ENCODE data around the gene EPN1. TPM values are rescaled to one million over a fixed set of nuclear protein-coding genes. Genes with fewer than 3 reads are reported as not detected.
"Not testable (repeated sequence)": the region's sequence is repeated elsewhere in the genome, so short reads cannot be mapped to it uniquely, and the experiment has no call there.

The EPN1 gene
- polyA plus RNA-seq, 4 donors = 66.6 to 152 (median 94.9) TPM

DNA sequence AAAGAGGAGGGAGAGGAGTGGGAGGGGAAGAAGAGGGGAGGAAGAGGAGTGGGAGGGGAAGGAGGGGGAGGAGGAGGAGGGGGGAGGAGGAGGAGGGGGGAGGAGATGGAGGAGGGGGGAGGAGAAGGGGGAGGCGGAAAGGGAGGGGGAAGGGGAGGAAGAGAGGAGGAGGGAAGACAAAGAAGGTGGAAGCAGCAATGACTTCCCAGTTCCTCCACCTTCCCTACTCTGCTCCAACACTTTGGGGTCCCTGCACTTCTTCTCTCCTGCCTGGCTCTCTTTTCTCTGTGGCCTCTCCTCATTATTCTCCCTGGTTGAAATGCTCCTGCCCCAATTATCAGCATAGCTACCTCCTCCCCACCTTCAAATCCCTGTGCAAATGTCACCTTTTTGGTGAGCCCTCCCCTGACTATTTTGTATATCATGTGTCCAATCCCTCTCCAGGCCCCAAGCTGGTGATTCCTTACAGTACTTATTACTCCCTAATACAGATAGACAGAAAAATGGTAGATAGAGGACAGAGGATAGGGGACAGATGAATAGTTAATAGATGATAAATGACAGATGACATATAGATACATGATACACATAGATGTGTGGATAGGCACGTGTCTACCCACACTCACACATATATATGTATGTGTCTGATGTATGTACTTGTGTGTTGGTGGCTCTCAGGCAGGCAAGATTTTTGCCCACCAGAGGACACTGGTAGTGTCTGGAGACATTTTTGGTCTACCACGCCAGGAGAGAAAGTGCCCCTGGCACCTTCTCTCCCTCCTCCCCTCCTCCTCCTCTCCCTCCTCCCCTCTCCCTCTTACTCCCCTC lies 38.0 kb downstream of the EPN1 start:
- DNase-seq (ENCODE audit: low read depth in 4 of 4, low spot score in 3 of 4) = no peak

DNA sequence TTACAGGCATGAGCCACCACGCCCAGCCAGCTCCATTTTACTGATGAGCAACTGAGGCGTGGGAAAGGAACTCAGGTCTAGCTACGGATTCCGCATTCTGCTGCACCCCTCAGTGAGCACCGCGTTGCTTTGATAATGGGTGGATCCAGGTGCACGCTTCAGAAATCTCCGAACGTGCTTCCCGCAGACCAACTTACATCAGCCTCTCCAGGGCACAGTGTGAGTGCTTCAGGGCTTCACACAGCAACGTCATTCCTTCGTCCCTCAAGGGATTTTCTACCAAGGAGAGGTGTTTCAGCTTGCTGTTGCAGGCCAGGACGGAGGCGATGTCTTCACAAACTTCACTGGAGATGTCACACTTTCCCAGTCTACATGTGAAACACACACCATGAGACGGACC lies 41.5 kb downstream of the EPN1 start:
- DNase-seq (ENCODE audit: low read depth in 4 of 4, low spot score in 3 of 4) = no peak

DNA sequence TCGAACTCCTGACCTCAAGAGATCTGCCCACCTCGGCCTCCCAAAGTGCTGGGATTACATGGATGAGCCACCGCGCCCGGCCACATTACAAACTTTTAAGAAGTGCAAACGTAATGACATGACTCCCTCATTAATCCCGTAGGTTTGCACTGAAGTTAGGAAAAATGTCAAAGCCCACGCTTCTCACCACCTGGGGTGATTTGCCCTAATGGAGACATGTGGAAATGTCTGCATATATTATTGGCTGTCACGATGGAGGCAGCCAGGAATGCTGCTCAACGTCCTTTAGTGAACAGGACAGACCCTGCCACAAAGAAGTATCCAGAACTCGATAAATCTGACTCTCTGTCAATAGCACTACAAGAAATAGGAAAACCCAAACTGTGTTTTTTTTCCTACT lies 42.2 kb downstream of the EPN1 start:
- no peak for DNase-seq (ENCODE audit: low read depth in 4 of 4, low spot score in 3 of 4)

DNA sequence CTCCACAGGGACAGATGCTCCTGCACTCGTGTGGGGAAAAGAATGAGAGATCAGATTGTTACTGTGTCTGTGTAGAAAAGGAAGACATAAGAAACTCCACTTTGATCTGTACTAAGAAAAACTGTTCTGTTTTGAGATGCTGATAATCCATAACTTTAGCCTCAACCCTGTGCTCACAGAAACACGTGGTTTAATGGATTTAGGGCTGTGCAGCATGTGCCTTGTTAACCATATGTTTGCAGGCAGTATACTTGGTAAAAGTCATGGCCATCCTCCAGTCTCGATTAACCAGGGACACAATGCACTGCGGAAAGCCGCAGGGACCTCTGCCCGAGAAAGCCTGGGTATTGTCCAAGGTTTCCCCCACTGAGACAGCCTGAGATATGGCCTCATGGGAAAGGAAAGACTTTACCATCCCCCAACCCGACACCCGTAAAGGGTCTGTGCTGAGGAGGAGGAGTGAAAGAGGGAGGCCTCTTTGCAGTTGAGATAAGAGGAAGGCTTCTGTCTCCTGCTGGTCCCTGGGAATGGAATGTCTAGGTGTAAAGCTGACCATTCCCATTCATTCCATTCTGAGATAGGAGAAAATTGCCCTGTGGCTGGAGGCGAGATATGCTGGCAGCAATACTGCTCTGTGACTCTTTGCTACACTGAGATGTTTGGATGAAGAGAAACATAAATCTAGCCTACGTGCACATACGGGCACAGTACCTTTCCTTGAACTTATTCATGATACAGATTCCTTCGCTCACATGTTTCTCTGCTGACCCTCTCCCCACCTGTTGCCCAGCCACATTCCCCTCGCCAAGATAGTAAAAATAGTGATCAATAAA lies 43.1 kb downstream of the EPN1 start:
- DNase-seq (ENCODE audit: low read depth in 4 of 4, low spot score in 3 of 4) = not testable (repeated sequence)

DNA sequence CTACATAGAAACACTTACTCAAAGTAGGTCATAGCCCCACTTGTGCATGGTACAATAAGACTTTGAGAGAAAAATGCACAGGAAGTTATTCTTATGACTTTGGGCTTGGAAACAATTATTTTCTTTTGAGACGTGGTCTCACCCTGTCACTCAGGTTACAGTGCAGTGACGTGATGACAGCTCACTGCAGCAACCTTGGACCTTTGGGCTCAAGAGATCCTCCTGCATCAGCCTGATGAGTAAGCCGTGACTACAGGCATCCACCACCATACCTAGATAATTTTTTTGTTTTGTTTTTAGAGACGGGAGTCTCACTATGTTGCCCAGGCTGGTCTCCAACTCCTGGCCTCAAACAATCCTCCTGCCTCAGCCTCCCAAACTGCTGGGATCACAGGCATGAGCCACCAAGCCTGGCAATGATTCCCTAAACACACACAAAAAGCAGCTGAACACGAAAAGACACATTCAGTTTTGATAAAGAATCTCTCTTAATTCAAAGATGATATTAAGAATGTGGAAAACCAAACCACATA lies 45.3 kb downstream of the EPN1 start:
- no peak for DNase-seq (ENCODE audit: low read depth in 4 of 4, low spot score in 3 of 4)

DNA sequence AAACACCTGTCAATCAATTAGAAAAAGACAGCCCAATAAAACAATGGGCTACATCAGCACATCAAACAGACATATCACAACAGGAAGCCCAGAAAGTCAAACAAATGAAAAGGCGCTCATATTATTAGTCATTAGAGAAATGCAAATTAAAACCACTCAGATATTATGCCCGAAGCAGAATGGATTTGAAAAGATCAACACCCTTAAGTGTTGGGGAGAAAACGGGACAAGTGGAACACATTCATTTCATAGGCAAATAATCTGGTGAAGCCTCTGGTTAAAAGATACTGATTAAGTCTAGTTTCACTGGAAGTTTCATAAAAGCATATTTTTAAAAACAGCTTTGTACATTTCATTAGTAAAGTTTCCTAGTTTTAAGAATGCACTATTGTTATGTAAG lies 45.8 kb downstream of the EPN1 start:
- no peak for DNase-seq (ENCODE audit: low read depth in 4 of 4, low spot score in 3 of 4)

DNA sequence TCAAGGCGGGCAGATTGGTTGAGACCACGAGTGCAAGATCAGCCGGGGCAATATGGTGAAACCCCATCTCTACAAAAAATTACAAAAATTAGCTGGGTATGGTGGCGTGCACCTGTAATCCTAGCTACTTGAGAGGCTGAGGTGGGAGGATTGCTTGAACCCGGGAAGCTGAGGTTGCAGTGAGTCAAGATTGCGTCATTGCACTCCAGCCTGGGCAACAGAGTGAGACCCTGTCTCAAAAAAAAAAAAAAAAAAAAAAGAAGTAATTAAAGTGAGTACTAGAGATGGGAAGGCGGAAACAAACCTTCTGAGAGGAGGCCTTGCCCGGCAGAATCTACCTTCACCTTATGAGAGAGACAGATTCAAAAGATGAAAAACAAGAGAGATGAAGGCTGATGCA lies 48.5 kb downstream of the EPN1 start:
- DNase-seq (ENCODE audit: low read depth in 4 of 4, low spot score in 3 of 4) = no peak

DNA sequence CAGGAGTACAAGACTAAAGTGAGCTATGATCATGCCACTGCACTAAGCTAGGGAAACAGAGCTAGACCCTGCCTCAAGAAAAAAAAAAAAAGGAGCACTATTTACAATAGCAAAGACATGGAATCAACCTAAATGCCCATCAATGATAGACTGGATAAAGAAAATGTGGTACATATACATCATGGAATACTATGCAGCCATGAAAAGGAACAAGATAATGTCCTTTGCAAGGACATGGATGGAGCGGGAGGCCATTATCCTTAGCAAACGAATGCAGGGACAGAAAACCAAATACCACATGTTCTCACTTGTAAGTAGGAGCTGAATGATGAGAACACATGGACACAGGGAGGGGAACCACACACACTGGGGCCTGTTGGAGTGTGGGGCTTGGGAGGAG lies 55.4 kb downstream of the EPN1 start:
- DNase-seq (ENCODE audit: low read depth in 4 of 4, low spot score in 3 of 4) = not testable (repeated sequence)

DNA sequence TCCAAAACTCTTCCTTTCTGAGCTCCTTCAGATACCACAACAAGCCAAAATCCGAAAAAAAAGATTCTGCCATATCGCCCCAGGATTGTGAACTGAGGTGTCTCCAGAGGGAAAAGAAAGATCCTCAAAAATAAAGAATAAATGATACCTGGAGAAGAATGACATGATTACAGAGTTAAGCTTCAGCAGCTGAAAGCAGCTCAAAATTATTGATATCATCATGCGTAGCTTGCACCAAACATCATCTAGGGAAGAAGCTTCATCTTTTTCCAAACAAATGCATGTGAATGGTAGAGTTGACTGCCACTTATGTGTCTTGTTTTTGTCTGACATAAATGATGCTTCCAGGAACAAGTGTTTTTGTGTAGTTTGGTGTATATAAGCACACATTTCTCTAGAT lies 63.3 kb downstream of the EPN1 start, which contains the start of gene NLRP9:
Gene NLRP9, minus strand, starts transcription at position 101 of the 400 bp plus-strand sequence. Its CDS starts 28 bp downstream, at position 73.
- DNase-seq (ENCODE audit: low read depth in 4 of 4, low spot score in 3 of 4) = no peak

DNA sequence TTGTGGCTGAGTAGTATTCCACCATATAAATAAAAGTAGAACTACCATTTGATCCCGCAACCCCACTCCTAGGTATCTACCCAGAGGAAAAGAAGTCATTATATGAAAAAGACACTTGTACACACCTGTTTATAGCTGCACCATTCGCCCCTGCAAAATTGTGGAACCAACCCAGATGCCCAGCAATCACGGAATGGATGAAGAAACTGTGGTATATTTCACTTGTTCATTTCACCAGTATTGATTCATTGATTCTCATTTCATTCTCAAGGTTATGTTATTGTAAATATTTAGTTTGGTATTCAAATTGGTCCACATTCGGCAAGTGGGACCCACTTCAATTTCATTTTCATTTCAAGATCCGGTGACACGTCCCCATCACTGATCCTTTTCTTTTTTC lies 75.7 kb downstream of the EPN1 start:
- DNase-seq (ENCODE audit: low read depth in 4 of 4, low spot score in 3 of 4) = no peak

DNA sequence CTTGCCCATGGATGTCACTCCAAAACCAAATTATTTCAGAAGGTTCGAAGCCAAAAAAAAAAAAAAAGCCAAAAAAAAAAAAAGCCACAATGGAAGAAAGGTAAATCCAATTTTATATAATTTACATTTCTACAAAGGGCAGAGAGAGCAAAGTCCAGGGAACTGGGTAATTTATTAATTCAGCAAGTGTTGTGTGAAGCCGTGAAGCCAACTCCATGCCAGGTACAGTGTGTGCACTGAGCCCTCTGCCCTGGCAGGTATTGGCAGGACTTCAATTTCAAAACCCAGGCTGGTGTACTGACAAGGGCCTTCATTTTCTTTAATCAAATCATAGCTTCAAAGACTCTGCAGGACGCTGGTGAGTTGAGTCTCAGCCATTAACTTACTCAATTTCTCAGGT lies 78.4 kb downstream of the EPN1 start:
- DNase-seq (ENCODE audit: low read depth in 4 of 4, low spot score in 3 of 4) = no peak

DNA sequence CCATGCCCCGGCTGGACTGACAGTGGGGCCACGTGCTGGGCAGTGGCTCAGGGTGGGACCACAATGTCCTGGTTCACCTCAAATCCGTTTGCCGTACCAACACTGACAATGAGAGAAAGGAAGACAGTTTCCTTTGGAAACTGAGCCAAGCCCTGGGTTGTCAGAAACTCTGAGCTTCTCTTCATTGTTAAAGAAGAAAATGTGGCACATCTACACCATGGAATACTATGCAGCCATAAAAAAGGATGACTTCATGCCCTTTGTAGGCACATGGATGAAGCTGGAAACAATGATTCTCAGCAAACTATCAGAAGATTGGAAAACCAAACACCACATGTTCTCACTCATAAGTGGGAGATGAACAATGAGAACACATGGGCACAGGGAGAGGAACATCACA lies 81.8 kb downstream of the EPN1 start:
- DNase-seq (ENCODE audit: low read depth in 4 of 4, low spot score in 3 of 4) = not testable (repeated sequence)

DNA sequence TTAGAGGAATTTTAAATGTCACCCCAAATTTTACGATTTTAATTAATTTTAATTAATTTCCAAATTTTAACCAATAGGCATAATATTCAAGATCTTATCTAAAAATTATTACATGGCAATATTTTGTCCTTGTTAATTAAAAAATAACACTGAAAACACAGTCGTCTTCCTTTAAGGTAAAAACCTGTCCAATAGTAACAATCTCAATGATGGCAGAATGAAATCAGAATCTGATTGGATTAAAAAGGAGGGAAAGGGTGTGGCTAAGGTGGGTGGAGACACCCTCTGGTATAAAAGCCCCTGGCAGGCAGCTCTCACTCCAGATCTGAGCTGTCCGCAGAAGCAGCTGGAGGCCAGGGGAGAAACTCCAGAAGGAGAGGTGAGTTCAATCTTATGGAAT lies 83.8 kb downstream of the EPN1 start, which contains the start of gene RFPL4A:
Gene RFPL4A, plus strand, starts transcription at position 301 of the 400 bp plus-strand sequence. CDS start 2,704 bp downstream, outside the sequence.
- DNase-seq (ENCODE audit: low read depth in 4 of 4, low spot score in 3 of 4) = not testable (repeated sequence)

Other genes starting within 250 kb of the EPN1 start
- under 1 TPM; 0.13 to 0.33 (median 0.22) TPM for gene SHISA7, start 231.9 kb upstream of the EPN1 start, polyA plus RNA-seq (ENCODE audit: insufficient read length in 4 of 4)
- gene ISOC2, start 213.6 kb upstream of the EPN1 start, polyA plus RNA-seq (ENCODE audit: insufficient read length in 4 of 4) = 10 to 100 TPM; 30.2 to 52.6 (median 33.0) TPM
- gene C19orf85, start 210.5 kb upstream of the EPN1 start, polyA plus RNA-seq (ENCODE audit: insufficient read length in 4 of 4) = not detected
- gene ZNF628, start 198.6 kb upstream of the EPN1 start, polyA plus RNA-seq (ENCODE audit: insufficient read length in 4 of 4) = 1 to 10 TPM; 2.1 to 5.3 (median 3.2) TPM
- 10 to 100 TPM; 31.4 to 56.7 (median 46.4) TPM for gene NAT14, start 190.0 kb upstream of the EPN1 start, polyA plus RNA-seq (ENCODE audit: insufficient read length in 4 of 4)
- 1 to 10 TPM; 1.9 to 7.0 (median 3.1) TPM for gene SSC5D, start 186.8 kb upstream of the EPN1 start, polyA plus RNA-seq (ENCODE audit: insufficient read length in 4 of 4)
- under 1 TPM; 0.36 to 0.96 (median 0.80) TPM for gene SBK2, start 138.1 kb upstream of the EPN1 start, polyA plus RNA-seq (ENCODE audit: insufficient read length in 4 of 4)
- gene SBK3, start 129.7 kb upstream of the EPN1 start, polyA plus RNA-seq (ENCODE audit: insufficient read length in 4 of 4) = under 1 TPM in 1 of 4 donors, not detected in 3; 0.15 TPM
- gene ZNF579, start 94.4 kb upstream of the EPN1 start, polyA plus RNA-seq (ENCODE audit: insufficient read length in 4 of 4) = 10 to 100 TPM; 12.8 to 22.2 (median 14.1) TPM
- 10 to 100 TPM; 19.0 to 24.4 (median 19.7) TPM for gene FIZ1, start 75.7 kb upstream of the EPN1 start, polyA plus RNA-seq (ENCODE audit: insufficient read length in 4 of 4)
- 10 to 100 TPM in 1 of 4 donors, 1 to 10 TPM in 3; 4.6 to 13.3 (median 6.7) TPM for gene ZNF524, start 74.9 kb upstream of the EPN1 start, polyA plus RNA-seq (ENCODE audit: insufficient read length in 4 of 4)
- 10 to 100 TPM in 1 of 4 donors, 1 to 10 TPM in 3; 6.8 to 13.0 (median 7.9) TPM for gene ZNF865, start 69.6 kb upstream of the EPN1 start, polyA plus RNA-seq (ENCODE audit: insufficient read length in 4 of 4)
- 10 to 100 TPM in 2 of 4 donors, 1 to 10 TPM in 2; 5.3 to 14.2 (median 9.9) TPM for gene ZNF784, start 50.7 kb upstream of the EPN1 start, polyA plus RNA-seq (ENCODE audit: insufficient read length in 4 of 4)
- 10 to 100 TPM; 36.3 to 63.9 (median 38.9) TPM for gene ZNF580, start 34.2 kb upstream of the EPN1 start, polyA plus RNA-seq (ENCODE audit: insufficient read length in 4 of 4)
- 10 to 100 TPM; 19.1 to 32.4 (median 23.7) TPM for gene ZNF581, start 31.6 kb upstream of the EPN1 start, polyA plus RNA-seq (ENCODE audit: insufficient read length in 4 of 4)
- gene CCDC106, start 27.0 kb upstream of the EPN1 start, polyA plus RNA-seq (ENCODE audit: insufficient read length in 4 of 4) = 10 to 100 TPM; 14.5 to 29.6 (median 19.3) TPM
- gene U2AF2, start 20.2 kb upstream of the EPN1 start, polyA plus RNA-seq (ENCODE audit: insufficient read length in 4 of 4) = 100 to 1,000 TPM; 146 to 227 (median 159) TPM
- under 1 TPM in 2 of 4 donors, not detected in 2; 0.04 to 0.10 TPM for gene NLRP9, start 63.2 kb downstream of the EPN1 start, polyA plus RNA-seq (ENCODE audit: insufficient read length in 4 of 4)
- not detected for gene RFPL4A, start 83.9 kb downstream of the EPN1 start, polyA plus RNA-seq (ENCODE audit: insufficient read length in 4 of 4)
- under 1 TPM in 2 of 4 donors, not detected in 2; 0.17 to 0.20 TPM for gene RFPL4AL1, start 93.9 kb downstream of the EPN1 start, polyA plus RNA-seq (ENCODE audit: insufficient read length in 4 of 4)
- gene NLRP11, start 156.8 kb downstream of the EPN1 start, polyA plus RNA-seq (ENCODE audit: insufficient read length in 4 of 4) = under 1 TPM in 3 of 4 donors, not detected in 1; 0.11 to 0.19 (median 0.15) TPM
- gene NLRP4, start 161.3 kb downstream of the EPN1 start, polyA plus RNA-seq (ENCODE audit: insufficient read length in 4 of 4) = not detected

Data from left renal pelvis (tissue), 4 donors.